HFF-Myc (cell line): ENCODE measurements around the gene P2RY6.
A peak's percentile ranks its signal among the peaks of the same experiment; 100 is the strongest.

Experiments
- DNase-seq: peaks from one replicate; pipeline ENCODE4 v3.0.0-alpha.2; 2011; ENCODE audit warnings: low read depth; ENCODE audit errors: extremely low read depth
- H3K4me3 ChIP-seq: replicated peaks from 2 replicates; pipeline ENCODE4 v1.5.1; 2011; ENCODE audit warnings: low read depth, mild to moderate bottlenecking, control low read depth, low read length
- CTCF ChIP-seq: IDR thresholded peaks from 2 replicates; pipeline ENCODE4 v1.5.1; 2012; ENCODE audit warnings: mild to moderate bottlenecking, low read depth, low read length, control low read depth; ENCODE audit errors: missing control alignments

The P2RY6 gene

GRCh38 chr11:73294604-73295003 is 22.5 kb downstream of the P2RY6 start:
- no peak for TF ChIP-seq CTCF
- H3K4me3 ChIP-seq, result no peak overlapping the region
- no peak for DNase-seq

- DNase-seq, result peak; percentile 58
- H3K4me3 ChIP-seq, result no peak overlapping the region
- peak; percentile 99 for TF ChIP-seq CTCF
Measured at GRCh38 chr11:73295241-73295995, 23.3 kb downstream of the P2RY6 start.

- no peak for TF ChIP-seq CTCF
- DNase-seq, result no peak
- H3K4me3 ChIP-seq, result no peak overlapping the region
Measured at GRCh38 chr11:73295996-73296318, 23.8 kb downstream of the P2RY6 start.

- H3K4me3 ChIP-seq, result no peak overlapping the region
- DNase-seq, result no peak
- TF ChIP-seq CTCF, result no peak
Measured at GRCh38 chr11:73296501-73297230, 24.5 kb downstream of the P2RY6 start.

- TF ChIP-seq CTCF, result no peak
- no peak for DNase-seq
- H3K4me3 ChIP-seq, result no peak overlapping the region
Measured at GRCh38 chr11:73297231-73297590, 25.1 kb downstream of the P2RY6 start.

- no peak for DNase-seq
- no peak for TF ChIP-seq CTCF
- H3K4me3 ChIP-seq, result no peak overlapping the region
Measured at GRCh38 chr11:73297702-73298101, 25.6 kb downstream of the P2RY6 start.
